OCI-LY1 (cell line): ENCODE data around the gene DTX3.

Source experiments
- EZH2 ChIP-seq: fragments of 200-600 bp; sonication (generic), shearing (Covaris generic); IDR thresholded peaks from 2 replicates; pipeline ENCODE4 v1.8.0; 2017; ENCODE audit warnings: borderline replicate concordance, mixed run types, mild to moderate bottlenecking, antibody characterized with exemption, low read length, moderate library complexity, mixed read lengths
- TF ChIP-seq, protein P1 (sequence below): fragments of 200-600 bp; sonication (generic), shearing (Covaris generic); IDR thresholded peaks from 2 replicates; pipeline ENCODE4 v1.5.1; 2017; ENCODE audit warnings: mild to moderate bottlenecking, antibody characterized with exemption, low read length, moderate library complexity, mixed read lengths

DNA sequence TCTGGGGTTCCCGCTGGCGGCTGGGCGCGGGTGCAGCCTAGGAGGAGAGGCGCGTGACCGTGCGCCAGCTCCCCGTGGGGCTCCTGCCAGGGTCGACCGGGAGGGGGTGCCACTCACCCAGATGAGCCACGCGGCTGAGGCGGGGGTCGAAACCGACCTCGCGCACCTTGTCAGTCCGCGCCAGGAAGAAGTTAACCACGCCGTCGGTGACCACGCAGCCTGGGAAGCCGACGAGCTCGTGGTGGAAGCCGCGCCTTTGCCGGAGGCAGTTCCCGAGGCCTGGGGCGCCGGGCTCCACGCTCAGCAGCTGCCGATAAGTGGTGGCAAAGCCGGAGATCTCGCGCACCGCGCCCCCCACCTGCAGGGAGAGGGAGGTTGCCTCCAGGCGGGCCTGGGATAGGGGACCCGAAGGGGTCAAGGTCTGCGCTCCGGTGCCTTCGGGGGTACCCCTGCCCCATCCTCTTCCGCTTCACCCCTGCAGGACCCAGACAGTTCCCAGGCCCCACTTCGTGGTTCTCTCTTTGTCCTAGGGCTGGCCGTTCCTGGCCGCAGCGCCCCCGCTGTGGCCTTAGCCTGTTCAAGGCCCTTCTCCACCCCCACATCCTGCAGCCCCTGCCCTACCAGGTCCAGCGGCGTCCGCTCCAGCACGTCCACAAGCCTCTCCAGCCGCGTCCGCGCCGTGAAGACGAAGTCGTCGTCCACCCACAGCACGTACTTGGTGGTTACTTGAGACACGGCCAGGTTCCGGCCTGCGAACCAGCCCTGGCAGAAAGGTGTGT, 23.1 kb downstream of the DTX3 start:
- TF ChIP-seq, protein P1, sequence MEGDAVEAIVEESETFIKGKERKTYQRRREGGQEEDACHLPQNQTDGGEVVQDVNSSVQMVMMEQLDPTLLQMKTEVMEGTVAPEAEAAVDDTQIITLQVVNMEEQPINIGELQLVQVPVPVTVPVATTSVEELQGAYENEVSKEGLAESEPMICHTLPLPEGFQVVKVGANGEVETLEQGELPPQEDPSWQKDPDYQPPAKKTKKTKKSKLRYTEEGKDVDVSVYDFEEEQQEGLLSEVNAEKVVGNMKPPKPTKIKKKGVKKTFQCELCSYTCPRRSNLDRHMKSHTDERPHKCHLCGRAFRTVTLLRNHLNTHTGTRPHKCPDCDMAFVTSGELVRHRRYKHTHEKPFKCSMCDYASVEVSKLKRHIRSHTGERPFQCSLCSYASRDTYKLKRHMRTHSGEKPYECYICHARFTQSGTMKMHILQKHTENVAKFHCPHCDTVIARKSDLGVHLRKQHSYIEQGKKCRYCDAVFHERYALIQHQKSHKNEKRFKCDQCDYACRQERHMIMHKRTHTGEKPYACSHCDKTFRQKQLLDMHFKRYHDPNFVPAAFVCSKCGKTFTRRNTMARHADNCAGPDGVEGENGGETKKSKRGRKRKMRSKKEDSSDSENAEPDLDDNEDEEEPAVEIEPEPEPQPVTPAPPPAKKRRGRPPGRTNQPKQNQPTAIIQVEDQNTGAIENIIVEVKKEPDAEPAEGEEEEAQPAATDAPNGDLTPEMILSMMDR = peak; percentile 37; the same call in 1 of the 2 replicates
- no peak for TF ChIP-seq EZH2
